DND-41 (cell line): ENCODE results near the gene RAB9B.

Experiments used
- EZH2 ChIP-seq: IDR thresholded peaks from 3 replicates; pipeline ENCODE4 v1.6.1; 2012; ENCODE audit warnings: borderline replicate concordance, low read depth, mild to moderate bottlenecking, moderate library complexity, low read length, inconsistent platforms; ENCODE audit not compliant: severe bottlenecking
- TF ChIP-seq, protein P1 (sequence below): IDR thresholded peaks from 2 replicates; pipeline ENCODE4 v1.5.1; 2012; ENCODE audit warnings: borderline replicate concordance, low read length, moderate library complexity, mild to moderate bottlenecking; ENCODE audit not compliant: poor library complexity, severe bottlenecking; ENCODE audit errors: extremely low read depth

DNA sequence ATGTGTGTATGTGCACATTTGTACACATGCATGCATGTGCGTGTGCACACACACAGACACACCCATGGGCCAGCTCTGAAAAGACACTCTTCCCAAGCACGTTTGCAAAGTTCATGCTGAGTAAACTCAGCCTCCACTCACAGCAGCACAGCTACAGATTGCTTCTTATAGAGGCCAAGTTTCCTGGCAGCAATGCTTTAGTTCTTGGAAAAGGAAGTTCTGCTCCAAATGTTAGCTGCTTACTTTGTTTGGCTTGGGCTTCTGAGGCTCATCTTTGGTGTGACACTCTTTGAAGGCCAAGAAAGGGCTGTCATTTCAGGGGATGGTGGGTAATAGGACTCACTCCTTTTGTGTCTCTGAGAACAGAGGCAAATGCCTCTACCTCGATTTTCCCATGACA, 48.9 kb downstream of the RAB9B start:
- no peak for TF ChIP-seq EZH2
- TF ChIP-seq, protein P1, sequence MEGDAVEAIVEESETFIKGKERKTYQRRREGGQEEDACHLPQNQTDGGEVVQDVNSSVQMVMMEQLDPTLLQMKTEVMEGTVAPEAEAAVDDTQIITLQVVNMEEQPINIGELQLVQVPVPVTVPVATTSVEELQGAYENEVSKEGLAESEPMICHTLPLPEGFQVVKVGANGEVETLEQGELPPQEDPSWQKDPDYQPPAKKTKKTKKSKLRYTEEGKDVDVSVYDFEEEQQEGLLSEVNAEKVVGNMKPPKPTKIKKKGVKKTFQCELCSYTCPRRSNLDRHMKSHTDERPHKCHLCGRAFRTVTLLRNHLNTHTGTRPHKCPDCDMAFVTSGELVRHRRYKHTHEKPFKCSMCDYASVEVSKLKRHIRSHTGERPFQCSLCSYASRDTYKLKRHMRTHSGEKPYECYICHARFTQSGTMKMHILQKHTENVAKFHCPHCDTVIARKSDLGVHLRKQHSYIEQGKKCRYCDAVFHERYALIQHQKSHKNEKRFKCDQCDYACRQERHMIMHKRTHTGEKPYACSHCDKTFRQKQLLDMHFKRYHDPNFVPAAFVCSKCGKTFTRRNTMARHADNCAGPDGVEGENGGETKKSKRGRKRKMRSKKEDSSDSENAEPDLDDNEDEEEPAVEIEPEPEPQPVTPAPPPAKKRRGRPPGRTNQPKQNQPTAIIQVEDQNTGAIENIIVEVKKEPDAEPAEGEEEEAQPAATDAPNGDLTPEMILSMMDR = no peak
